Immature natural killer cell (primary cell): Measurements from ENCODE around the gene IREB2. TPM values are rescaled to one million over a fixed set of nuclear protein-coding genes. Genes with fewer than 3 reads are reported as not detected.
"Not testable (repeated sequence)": the region's sequence is repeated elsewhere in the genome, so short reads cannot be mapped to it uniquely, and the experiment has no call there.

Experiments
- DNase-seq, 3 donors: peaks; one replicate each; pipeline ENCODE4 v3.0.0; 2022; ENCODE audit warnings: mixed read lengths in 1 of 3
- H3K27ac Mint-ChIP-seq, 6 donors: one replicate each; pipeline ENCODE4 v1.8.0; 2020; ENCODE audit warnings: mixed read lengths in 6 of 6, mild to moderate bottlenecking in 5 of 6, inconsistent platforms in 4 of 6, moderate library complexity in 3 of 6
- H3K27me3 Mint-ChIP-seq, 3 donors: one replicate each; pipeline ENCODE4 v1.8.0; 2020 to 2021; ENCODE audit warnings: low read depth in 3 of 3, mild to moderate bottlenecking in 3 of 3, mixed read lengths in 3 of 3, moderate library complexity in 3 of 3, inconsistent platforms in 1 of 3
- H3K36me3 Mint-ChIP-seq, 3 donors: one replicate each; pipeline ENCODE4 v1.8.0; 2020; ENCODE audit warnings: mixed read lengths in 3 of 3, inconsistent platforms in 2 of 3, mild to moderate bottlenecking in 2 of 3
- H3K4me1 Mint-ChIP-seq, 2 donors: one replicate each; pipeline ENCODE4 v1.8.0; 2020; ENCODE audit warnings: inconsistent platforms in 2 of 2, mild to moderate bottlenecking in 2 of 2, mixed read lengths in 2 of 2, moderate library complexity in 1 of 2
- H3K4me3 Mint-ChIP-seq, 5 donors: one replicate each; pipeline ENCODE4 v1.8.0; 2020; ENCODE audit warnings: mild to moderate bottlenecking in 5 of 5, mixed read lengths in 5 of 5, inconsistent platforms in 3 of 5, moderate library complexity in 3 of 5
- H3K9me3 Mint-ChIP-seq, 6 donors: one replicate each; pipeline ENCODE4 v1.8.0; 2020; ENCODE audit warnings: mild to moderate bottlenecking in 6 of 6, mixed read lengths in 6 of 6, inconsistent platforms in 4 of 6, moderate library complexity in 3 of 6
- polyA plus RNA-seq, 3 donors: library from polyadenylated mRNA; unstranded; fragments of 300-500 nt; fragmentation: Illumina TruSeq; gene quantifications; one replicate each; pipeline ENCODE4 v1.2.3, GENCODE V29; 2021

Gene IREB2
- polyA plus RNA-seq, 3 donors from 2014 or later, result 10.5 to 30.5 (median 13.8) TPM

GRCh38 chr15:78481917-78482316, 43.9 kb downstream of the IREB2 start:
- Mint-ChIP-seq H3K27me3 (no peaks in the 10 kb centered on the region), H3K9me3 (no peaks in the 10 kb centered on the region), H3K4me3 (no peak overlapping the region), H3K36me3 (peaks cover 8 to 41% (median 19%) of the 10 kb centered on the region in 3 donors), H3K4me1 (peaks cover 0 to 6% of the 10 kb centered on the region in 2 donors), H3K27ac (peak overlapping the region in 2 of 6 donors; percentile 8 to 17)
- no peak for DNase-seq

GRCh38 chr15:78492872-78493271, 54.9 kb downstream of the IREB2 start:
- DNase-seq, result no peak
- peak overlapping the region in 2 of 6 donors; percentile 8 to 24 for H3K27ac Mint-ChIP-seq
- H3K4me3 Mint-ChIP-seq, result no peak overlapping the region
- no peaks in the 10 kb centered on the region for H3K27me3 Mint-ChIP-seq
- no peaks in the 10 kb centered on the region for H3K9me3 Mint-ChIP-seq
- H3K36me3 Mint-ChIP-seq, result peaks cover 12 to 59% (median 39%) of the 10 kb centered on the region in 3 donors
- peaks cover 0 to 2% of the 10 kb centered on the region in 2 donors for H3K4me1 Mint-ChIP-seq

GRCh38 chr15:78501857-78502256, 63.8 kb downstream of the IREB2 start:
- peak overlapping the region in 1 of 6 donors; percentile 49 for H3K27ac Mint-ChIP-seq
- no peaks in the 10 kb centered on the region for H3K9me3 Mint-ChIP-seq
- H3K36me3 Mint-ChIP-seq, result peaks cover 4 to 38% (median 24%) of the 10 kb centered on the region in 3 donors
- H3K27me3 Mint-ChIP-seq, result peaks cover 0 to 2% (median 0%) of the 10 kb centered on the region in 3 donors
- H3K4me1 Mint-ChIP-seq, result peaks cover 5 to 8% of the 10 kb centered on the region in 2 donors
- H3K4me3 Mint-ChIP-seq, result no peak overlapping the region
- no peak for DNase-seq

GRCh38 chr15:78502641-78503040, 64.6 kb downstream of the IREB2 start:
- no peak for DNase-seq
- Mint-ChIP-seq H3K27me3 (peaks cover 3 to 10% (median 5%) of the 10 kb centered on the region in 3 donors), H3K36me3 (peaks cover 4 to 30% (median 19%) of the 10 kb centered on the region in 3 donors), H3K9me3 (no peaks in the 10 kb centered on the region), H3K4me1 (peaks cover 9 to 13% of the 10 kb centered on the region in 2 donors), H3K27ac (no peak overlapping the region), H3K4me3 (no peak overlapping the region)

- Mint-ChIP-seq H3K4me3 (peak within 1 kb of the TSS; percentile 89 to 95 (median 91)), H3K27me3 (peaks cover 3 to 14% (median 5%) of the 10 kb centered on the region in 3 donors), H3K27ac (peak within 1 kb of the TSS in 4 of 6 donors; percentile 48 to 85 (median 82)), H3K4me1 (peaks cover 15 to 21% of the 10 kb centered on the region in 2 donors), H3K36me3 (peaks cover 0 to under 1% (median under 1%) of the 10 kb centered on the region in 3 donors), H3K9me3 (no peaks in the 10 kb centered on the region)
- DNase-seq, result peak; percentile 34 to 41 (median 36)
These were observed 69.2 kb downstream of the IREB2 start, which contains the start of gene HYKK for GRCh38 chr15:78506971-78507830. TSS of gene HYKK (plus strand) at chr15:78507577. CDS start at chr15:78513089, 5,512 bp downstream.

- no peaks in the 10 kb centered on the region for H3K9me3 Mint-ChIP-seq
- DNase-seq, result no peak
- H3K36me3 Mint-ChIP-seq, result no peaks in the 10 kb centered on the region
- H3K27ac Mint-ChIP-seq, result peak overlapping the region in 2 of 6 donors; percentile 11 to 63
- peaks cover 3 to 14% (median 5%) of the 10 kb centered on the region in 3 donors for H3K27me3 Mint-ChIP-seq
- H3K4me1 Mint-ChIP-seq, result peaks cover 15 to 21% of the 10 kb centered on the region in 2 donors
- H3K4me3 Mint-ChIP-seq, result peak overlapping the region; percentile 89 to 95 (median 91)
These were observed 69.8 kb downstream of the IREB2 start for GRCh38 chr15:78507831-78508160.

GRCh38 chr15:78508272-78508671, 70.3 kb downstream of the IREB2 start:
- no peak for DNase-seq
- Mint-ChIP-seq H3K4me3 (peak overlapping the region; percentile 89 to 95 (median 91)), H3K9me3 (no peaks in the 10 kb centered on the region), H3K36me3 (no peaks in the 10 kb centered on the region), H3K4me1 (peaks cover 15 to 21% of the 10 kb centered on the region in 2 donors), H3K27me3 (peaks cover 4 to 14% (median 5%) of the 10 kb centered on the region in 3 donors), H3K27ac (peak overlapping the region in 1 of 6 donors; percentile 11)

GRCh38 chr15:78509726-78510312, 71.8 kb downstream of the IREB2 start:
- peaks cover 4 to 14% (median 5%) of the 10 kb centered on the region in 3 donors for H3K27me3 Mint-ChIP-seq
- no peak overlapping the region for H3K4me3 Mint-ChIP-seq
- no peaks in the 10 kb centered on the region for H3K9me3 Mint-ChIP-seq
- H3K27ac Mint-ChIP-seq, result no peak overlapping the region
- DNase-seq, result no peak
- H3K36me3 Mint-ChIP-seq, result no peaks in the 10 kb centered on the region
- H3K4me1 Mint-ChIP-seq, result peaks cover 15 to 21% of the 10 kb centered on the region in 2 donors

GRCh38 chr15:78520035-78520434, 82.0 kb downstream of the IREB2 start:
- not testable (repeated sequence) for H3K27ac Mint-ChIP-seq, DNase-seq, H3K4me1 Mint-ChIP-seq, H3K36me3 Mint-ChIP-seq, H3K9me3 Mint-ChIP-seq, H3K27me3 Mint-ChIP-seq, H3K4me3 Mint-ChIP-seq

- H3K4me1 Mint-ChIP-seq, result no peaks in the 10 kb centered on the region
- peaks cover 3 to 8% (median 6%) of the 10 kb centered on the region in 3 donors for H3K27me3 Mint-ChIP-seq
- no peak for DNase-seq
These were observed 86.2 kb downstream of the IREB2 start for GRCh38 chr15:78524230-78524629.

GRCh38 chr15:78527325-78527724, 89.3 kb downstream of the IREB2 start:
- Mint-ChIP-seq H3K4me1 (no peaks in the 10 kb centered on the region), H3K27me3 (peaks cover 3 to 8% (median 7%) of the 10 kb centered on the region in 3 donors), H3K36me3 (no peaks in the 10 kb centered on the region), H3K9me3 (no peaks in the 10 kb centered on the region), H3K4me3 (no peak overlapping the region), H3K27ac (no peak overlapping the region)
- DNase-seq, result no peak

More at GRCh38 chr15:78524230-78524629, 86.2 kb downstream of the IREB2 start:
- no peaks in the 10 kb centered on the region for H3K36me3 Mint-ChIP-seq
- no peak overlapping the region for H3K4me3 Mint-ChIP-seq
- no peaks in the 10 kb centered on the region for H3K9me3 Mint-ChIP-seq
- no peak overlapping the region for H3K27ac Mint-ChIP-seq

- Mint-ChIP-seq H3K36me3 (no peaks in the 10 kb centered on the region), H3K27me3 (peaks cover 0 to 5% (median 4%) of the 10 kb centered on the region in 3 donors), H3K4me1 (no peaks in the 10 kb centered on the region), H3K27ac (no peak overlapping the region), H3K4me3 (no peak overlapping the region), H3K9me3 (no peaks in the 10 kb centered on the region)
- no peak for DNase-seq
These were observed 95.3 kb downstream of the IREB2 start for GRCh38 chr15:78533331-78533730.

GRCh38 chr15:78536134-78536533, 98.1 kb downstream of the IREB2 start:
- Mint-ChIP-seq H3K4me3 (no peak overlapping the region), H3K9me3 (no peaks in the 10 kb centered on the region), H3K27ac (no peak overlapping the region), H3K4me1 (peaks cover 10 to 16% of the 10 kb centered on the region in 2 donors), H3K27me3 (peaks cover 12 to 14% (median 12%) of the 10 kb centered on the region in 3 donors), H3K36me3 (no peaks in the 10 kb centered on the region)
- DNase-seq, result no peak
